Upper lobe of right lung (tissue), 1 donor: ENCODE measurements around the gene CDHR2. TPM values are rescaled to one million over a fixed set of nuclear protein-coding genes. Genes with fewer than 3 reads are reported as not detected.

ENCODE experiments used
- ATAC-seq: fragments of 200-7000 bp; cut with Tn5 transposase; one replicate; pipeline ENCODE4 v1.9.1; 2020; ENCODE audit warnings: mild to moderate bottlenecking, moderate library complexity
- DNase-seq: peaks from one replicate; pipeline ENCODE4 v3.0.0-alpha.2; 2020
- H3K27ac ChIP-seq: fragments of 200-600 bp; one replicate; pipeline ENCODE4 v1.8.0; 2022
- H3K27me3 ChIP-seq: fragments of 200-600 bp; one replicate; pipeline ENCODE4 v1.8.0; 2022; ENCODE audit warnings: mild to moderate bottlenecking
- H3K36me3 ChIP-seq: fragments of 200-600 bp; one replicate; pipeline ENCODE4 v1.8.0; 2022
- H3K4me1 ChIP-seq: fragments of 200-600 bp; one replicate; pipeline ENCODE4 v1.8.0; 2022
- H3K4me3 ChIP-seq: fragments of 200-600 bp; one replicate; pipeline ENCODE4 v1.8.0; 2022; ENCODE audit warnings: mild to moderate bottlenecking
- H3K9me3 ChIP-seq: fragments of 200-600 bp; one replicate; pipeline ENCODE4 v1.8.0; 2022
- intact Hi-C: fragments of 100-400 bp; cut with DNase I; formaldehyde crosslinking; loops from one replicate; pipeline ENCODE4 v1.11.0; 2022
- long read RNA-seq: library from polyadenylated mRNA; unstranded; transcript quantifications from one replicate; pipeline ENCODE4 v2.0.0, GENCODE V29; 2021
- total RNA-seq: library from RNA; stranded (reverse); fragmentation: NEBNext Ultra II Directional; extraction: Animal tissue kit (Norgen Biotek cat#: 25700); gene quantifications from one replicate; pipeline ENCODE4 v1.2.1, GENCODE V29; 2021
- TF ChIP-seq, protein P1 (sequence below): fragments of 200-600 bp; IDR thresholded peaks from one replicate; pipeline ENCODE4 v1.8.0; 2022; ENCODE audit warnings: antibody characterized with exemption
- donor health status: DM: no; HTN: yes; CAD: no; lungs with severe emphysema.

CDHR2 gene, protein sequence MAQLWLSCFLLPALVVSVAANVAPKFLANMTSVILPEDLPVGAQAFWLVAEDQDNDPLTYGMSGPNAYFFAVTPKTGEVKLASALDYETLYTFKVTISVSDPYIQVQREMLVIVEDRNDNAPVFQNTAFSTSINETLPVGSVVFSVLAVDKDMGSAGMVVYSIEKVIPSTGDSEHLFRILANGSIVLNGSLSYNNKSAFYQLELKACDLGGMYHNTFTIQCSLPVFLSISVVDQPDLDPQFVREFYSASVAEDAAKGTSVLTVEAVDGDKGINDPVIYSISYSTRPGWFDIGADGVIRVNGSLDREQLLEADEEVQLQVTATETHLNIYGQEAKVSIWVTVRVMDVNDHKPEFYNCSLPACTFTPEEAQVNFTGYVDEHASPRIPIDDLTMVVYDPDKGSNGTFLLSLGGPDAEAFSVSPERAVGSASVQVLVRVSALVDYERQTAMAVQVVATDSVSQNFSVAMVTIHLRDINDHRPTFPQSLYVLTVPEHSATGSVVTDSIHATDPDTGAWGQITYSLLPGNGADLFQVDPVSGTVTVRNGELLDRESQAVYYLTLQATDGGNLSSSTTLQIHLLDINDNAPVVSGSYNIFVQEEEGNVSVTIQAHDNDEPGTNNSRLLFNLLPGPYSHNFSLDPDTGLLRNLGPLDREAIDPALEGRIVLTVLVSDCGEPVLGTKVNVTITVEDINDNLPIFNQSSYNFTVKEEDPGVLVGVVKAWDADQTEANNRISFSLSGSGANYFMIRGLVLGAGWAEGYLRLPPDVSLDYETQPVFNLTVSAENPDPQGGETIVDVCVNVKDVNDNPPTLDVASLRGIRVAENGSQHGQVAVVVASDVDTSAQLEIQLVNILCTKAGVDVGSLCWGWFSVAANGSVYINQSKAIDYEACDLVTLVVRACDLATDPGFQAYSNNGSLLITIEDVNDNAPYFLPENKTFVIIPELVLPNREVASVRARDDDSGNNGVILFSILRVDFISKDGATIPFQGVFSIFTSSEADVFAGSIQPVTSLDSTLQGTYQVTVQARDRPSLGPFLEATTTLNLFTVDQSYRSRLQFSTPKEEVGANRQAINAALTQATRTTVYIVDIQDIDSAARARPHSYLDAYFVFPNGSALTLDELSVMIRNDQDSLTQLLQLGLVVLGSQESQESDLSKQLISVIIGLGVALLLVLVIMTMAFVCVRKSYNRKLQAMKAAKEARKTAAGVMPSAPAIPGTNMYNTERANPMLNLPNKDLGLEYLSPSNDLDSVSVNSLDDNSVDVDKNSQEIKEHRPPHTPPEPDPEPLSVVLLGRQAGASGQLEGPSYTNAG (N-terminal part only)
- total RNA-seq: 0.35 TPM
- long read RNA-seq, partial matches to known transcripts: 0 of 1 reads
- long read RNA-seq, other reads (novel, unspliced or antisense): 1 of 1 reads

DNA sequence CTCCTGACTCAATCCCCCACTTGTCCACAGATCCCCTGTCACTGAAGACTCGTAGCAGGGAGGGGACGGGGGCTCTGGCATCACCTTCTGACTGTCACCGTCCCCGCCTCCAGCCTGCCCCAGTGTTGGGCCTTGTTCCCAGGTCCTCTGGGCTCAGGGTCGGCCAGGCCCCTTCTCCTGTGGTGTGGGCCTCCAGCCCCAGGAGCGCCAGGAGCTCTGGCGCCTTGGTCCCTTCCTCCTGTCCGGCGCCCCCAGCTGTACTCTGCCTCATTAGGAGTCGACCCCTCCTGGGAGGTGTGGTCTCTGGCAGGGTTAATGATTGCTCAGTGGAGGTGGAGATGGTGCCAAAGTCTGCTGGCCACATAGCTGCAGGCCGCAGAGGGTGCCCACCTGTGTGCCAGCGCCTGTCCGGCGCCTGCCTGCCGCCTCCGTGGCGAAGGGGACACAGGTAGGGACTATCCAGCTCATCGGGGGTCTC lies at the start of gene CDHR2:
CDHR2 (plus strand) TSS at position 376 of the 478 bp plus-strand sequence. CDS start 16,011 bp downstream, outside the sequence.
- no peak within 1 kb of the TSS for H3K4me3 ChIP-seq
- TF ChIP-seq, protein P1, sequence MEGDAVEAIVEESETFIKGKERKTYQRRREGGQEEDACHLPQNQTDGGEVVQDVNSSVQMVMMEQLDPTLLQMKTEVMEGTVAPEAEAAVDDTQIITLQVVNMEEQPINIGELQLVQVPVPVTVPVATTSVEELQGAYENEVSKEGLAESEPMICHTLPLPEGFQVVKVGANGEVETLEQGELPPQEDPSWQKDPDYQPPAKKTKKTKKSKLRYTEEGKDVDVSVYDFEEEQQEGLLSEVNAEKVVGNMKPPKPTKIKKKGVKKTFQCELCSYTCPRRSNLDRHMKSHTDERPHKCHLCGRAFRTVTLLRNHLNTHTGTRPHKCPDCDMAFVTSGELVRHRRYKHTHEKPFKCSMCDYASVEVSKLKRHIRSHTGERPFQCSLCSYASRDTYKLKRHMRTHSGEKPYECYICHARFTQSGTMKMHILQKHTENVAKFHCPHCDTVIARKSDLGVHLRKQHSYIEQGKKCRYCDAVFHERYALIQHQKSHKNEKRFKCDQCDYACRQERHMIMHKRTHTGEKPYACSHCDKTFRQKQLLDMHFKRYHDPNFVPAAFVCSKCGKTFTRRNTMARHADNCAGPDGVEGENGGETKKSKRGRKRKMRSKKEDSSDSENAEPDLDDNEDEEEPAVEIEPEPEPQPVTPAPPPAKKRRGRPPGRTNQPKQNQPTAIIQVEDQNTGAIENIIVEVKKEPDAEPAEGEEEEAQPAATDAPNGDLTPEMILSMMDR: no peak
- DNase-seq (no peak), ATAC-seq (no peak)
- peaks cover 13% of the 10 kb centered on the region for H3K27me3 ChIP-seq
- H3K4me1 ChIP-seq: no peaks in the 10 kb centered on the region
- no peaks in the 10 kb centered on the region for H3K9me3 ChIP-seq
- no peaks in the 10 kb centered on the region for H3K36me3 ChIP-seq
- H3K27ac ChIP-seq: no peak within 1 kb of the TSS
- intact Hi-C loops: no loop called here

DNA sequence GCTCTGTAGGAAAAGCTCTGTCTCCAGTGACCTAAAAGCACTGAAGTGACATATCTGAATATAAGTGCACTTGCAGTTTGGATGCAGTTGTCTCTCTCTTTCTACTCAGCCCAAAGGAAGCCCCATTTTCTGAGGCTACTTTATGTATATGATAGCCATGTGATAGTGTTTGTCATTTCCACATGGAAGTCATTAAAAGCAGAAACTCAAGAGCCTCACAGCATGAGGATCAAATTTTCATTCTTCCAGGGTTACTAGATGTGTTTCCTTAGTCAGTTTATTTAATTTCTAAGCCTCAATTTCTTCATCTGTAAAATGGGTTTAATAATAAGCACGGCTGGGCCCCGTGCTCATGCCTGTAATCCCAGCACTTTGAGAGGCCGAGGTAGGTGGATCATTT lies 48.6 kb upstream of the CDHR2 start:
- intact Hi-C loops: no loop called here
- H3K36me3 ChIP-seq: peaks cover 100% of the 10 kb centered on the region
- H3K4me1 ChIP-seq: no peaks in the 10 kb centered on the region
- no peak overlapping the region for H3K4me3 ChIP-seq
- ATAC-seq: no peak
- no peaks in the 10 kb centered on the region for H3K9me3 ChIP-seq
- no peaks in the 10 kb centered on the region for H3K27me3 ChIP-seq
- TF ChIP-seq, protein P1: no peak
- DNase-seq: no peak
- H3K27ac ChIP-seq: no peak overlapping the region

DNA sequence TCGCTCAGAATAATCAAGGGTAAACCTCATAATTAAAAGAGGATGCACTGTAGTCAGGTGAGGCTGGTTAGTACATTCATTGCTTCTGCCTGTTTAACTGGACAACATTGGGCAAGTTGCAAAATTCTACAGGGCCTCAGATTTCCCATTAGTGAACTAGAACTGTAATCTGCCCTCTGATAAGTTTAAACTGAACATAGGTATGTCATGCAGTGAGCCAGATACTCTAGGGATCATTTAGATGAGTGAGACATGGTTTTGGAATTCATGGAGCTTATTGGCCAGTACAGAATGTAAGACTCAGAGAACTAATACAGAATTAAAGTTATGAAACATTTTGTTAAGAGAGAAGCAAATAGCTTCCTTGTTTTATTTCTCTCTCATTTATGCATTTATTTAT lies 47.8 kb upstream of the CDHR2 start:
- no peak for ATAC-seq
- DNase-seq: no peak
- intact Hi-C loops: no loop called here
- Histone ChIP-seq H3K36me3 (peaks cover 100% of the 10 kb centered on the region), H3K4me3 (no peak overlapping the region), H3K27ac (no peak overlapping the region), H3K27me3 (no peaks in the 10 kb centered on the region), H3K4me1 (no peaks in the 10 kb centered on the region), H3K9me3 (no peaks in the 10 kb centered on the region)
- TF ChIP-seq, protein P1: no peak

DNA sequence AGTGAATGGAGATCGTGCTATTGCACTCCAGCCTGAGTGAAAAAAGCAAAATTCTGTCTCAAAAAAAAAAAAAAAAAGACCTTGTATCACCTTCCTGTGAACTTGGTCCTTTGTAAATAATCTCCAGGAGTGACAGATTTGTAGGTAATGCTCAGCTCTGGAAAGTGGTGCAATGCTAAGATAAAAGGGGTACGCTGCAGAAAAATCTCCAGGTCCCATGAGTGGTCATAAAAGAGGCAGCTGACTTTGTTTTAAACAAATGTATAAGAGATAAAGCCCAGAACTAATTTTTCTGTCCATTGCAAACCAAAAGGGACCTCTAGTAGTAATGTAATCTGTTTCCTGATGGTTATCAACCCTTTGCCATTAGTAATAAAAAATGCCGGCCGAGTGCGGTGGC lies 45.6 kb upstream of the CDHR2 start:
- TF ChIP-seq, protein P1: no peak
- Histone ChIP-seq H3K27me3 (no peaks in the 10 kb centered on the region), H3K4me3 (no peak overlapping the region), H3K27ac (no peak overlapping the region), H3K36me3 (peaks cover 100% of the 10 kb centered on the region), H3K4me1 (no peaks in the 10 kb centered on the region), H3K9me3 (no peaks in the 10 kb centered on the region)
- intact Hi-C loops: no loop called here
- no peak for ATAC-seq
- DNase-seq: no peak

DNA sequence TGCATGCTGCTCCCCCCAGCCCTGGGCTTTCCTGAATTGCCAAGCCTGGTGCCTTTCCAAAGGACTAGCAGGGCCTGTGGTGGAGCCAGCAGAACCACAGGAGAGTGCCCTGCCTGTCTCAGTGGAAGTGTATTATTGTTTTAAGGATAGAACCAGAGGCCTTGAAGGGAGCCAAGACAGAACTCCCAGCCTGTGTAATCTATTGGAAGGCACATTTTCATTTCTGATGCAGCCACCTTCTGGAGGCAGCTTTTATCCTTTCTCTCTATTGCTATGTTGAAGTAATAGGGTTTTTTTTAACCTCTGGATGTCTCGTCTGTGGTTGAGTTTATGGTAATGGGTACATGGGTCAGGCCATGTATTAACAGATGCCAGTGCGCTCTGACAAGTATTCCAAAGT lies 41.2 kb upstream of the CDHR2 start:
- Histone ChIP-seq H3K36me3 (peaks cover 65% of the 10 kb centered on the region), H3K9me3 (no peaks in the 10 kb centered on the region), H3K27me3 (no peaks in the 10 kb centered on the region), H3K4me1 (no peaks in the 10 kb centered on the region), H3K4me3 (no peak overlapping the region), H3K27ac (no peak overlapping the region)
- TF ChIP-seq, protein P1: no peak
- ATAC-seq: no peak
- DNase-seq: no peak
- intact Hi-C loops: no loop called here
